HFFc6 (cell line): ENCODE data around the gene ADARB1. TPM values are rescaled to one million over a fixed set of nuclear protein-coding genes. Genes with fewer than 3 reads are reported as not detected.

Experiments used
- DNase-seq: peaks from one replicate; pipeline ENCODE4 v3.0.0-alpha.2; 2018
- H3K27ac Mint-ChIP-seq: 2 replicates; pipeline ENCODE4 v1.8.0; 2020; ENCODE audit warnings: mild to moderate bottlenecking, mixed read lengths
- H3K27me3 Mint-ChIP-seq: 2 replicates; pipeline ENCODE4 v1.8.0; 2021; ENCODE audit warnings: mild to moderate bottlenecking, moderate library complexity, mixed read lengths; ENCODE audit not compliant: insufficient read depth
- H3K36me3 Mint-ChIP-seq: 2 replicates; pipeline ENCODE4 v1.8.0; 2021; ENCODE audit warnings: low read depth, mixed read lengths
- H3K4me1 Mint-ChIP-seq: 2 replicates; pipeline ENCODE4 v1.8.0; 2020; ENCODE audit warnings: low read depth, mixed read lengths
- H3K4me3 Mint-ChIP-seq: 2 replicates; pipeline ENCODE4 v1.8.0; 2020; ENCODE audit warnings: mild to moderate bottlenecking, moderate library complexity, mixed read lengths
- H3K9me3 Mint-ChIP-seq: 2 replicates; pipeline ENCODE4 v1.8.0; 2020; ENCODE audit warnings: mild to moderate bottlenecking, mixed read lengths
- CTCF ChIP-seq: fragments of 200-600 bp; sonication (generic); IDR thresholded peaks from 2 replicates; pipeline ENCODE4 v1.5.0; 2021; ENCODE audit warnings: antibody characterized with exemption, mild to moderate bottlenecking
- total RNA-seq, 6 experiments: library from RNA; stranded (reverse); fragmentation: NEBNext Ultra II Directional; extraction: Animal tissue kit (Norgen Biotek cat#: 25700); gene quantifications; 2 replicates in 1 of 6; 3 replicates in 5 of 6; pipeline ENCODE4 v1.2.3, GENCODE V29; 2021

The ADARB1 gene
- total RNA-seq, 6 experiments from 2014 or later, result 1.7 to 3.2 (median 2.2) TPM

GRCh38 chr21:45124596-45124995 lies 50.2 kb downstream of the ADARB1 start:
- Mint-ChIP-seq H3K4me1 (peaks cover 19% of the 10 kb centered on the region), H3K27me3 (peaks cover 14% of the 10 kb centered on the region)

GRCh38 chr21:45125357-45125756 lies 51.0 kb downstream of the ADARB1 start:
- no peak for DNase-seq
- no peak overlapping the region for H3K27ac Mint-ChIP-seq
- H3K36me3 Mint-ChIP-seq, result no peaks in the 10 kb centered on the region
- no peaks in the 10 kb centered on the region for H3K9me3 Mint-ChIP-seq
- no peak for TF ChIP-seq CTCF
- H3K4me3 Mint-ChIP-seq, result no peak overlapping the region
- H3K27me3 Mint-ChIP-seq, result peaks cover 13% of the 10 kb centered on the region
- H3K4me1 Mint-ChIP-seq, result peaks cover 27% of the 10 kb centered on the region

More at GRCh38 chr21:45124596-45124995, 50.2 kb downstream of the ADARB1 start:
- DNase-seq, result no peak
- Mint-ChIP-seq H3K4me3 (no peak overlapping the region), H3K9me3 (no peaks in the 10 kb centered on the region), H3K27ac (no peak overlapping the region), H3K36me3 (no peaks in the 10 kb centered on the region)
- no peak for TF ChIP-seq CTCF

DNA sequence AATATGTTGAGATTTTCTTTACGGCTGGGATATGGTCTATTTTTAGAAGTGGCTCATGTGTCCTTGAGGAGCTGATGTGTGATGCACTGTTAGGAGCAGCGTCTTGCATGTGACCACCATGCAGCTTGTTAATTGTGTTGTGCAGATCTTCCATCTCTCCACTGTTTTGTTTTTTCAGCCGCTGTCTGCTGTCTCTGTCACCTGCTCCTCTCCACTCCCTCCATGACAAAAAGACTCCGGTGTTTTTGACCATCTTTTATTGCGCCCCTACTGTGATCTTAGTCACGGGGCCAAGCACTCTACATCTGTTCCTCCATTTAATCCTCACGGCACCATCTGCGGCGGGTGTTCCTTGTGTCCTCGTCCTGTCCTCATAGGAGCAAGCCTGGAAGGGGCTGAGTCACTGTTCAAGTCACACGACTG lies 51.8 kb downstream of the ADARB1 start:
- TF ChIP-seq CTCF, result no peak
- Mint-ChIP-seq H3K27me3 (peaks cover 8% of the 10 kb centered on the region), H3K4me3 (no peak overlapping the region), H3K4me1 (peaks cover 35% of the 10 kb centered on the region), H3K27ac (no peak overlapping the region), H3K9me3 (no peaks in the 10 kb centered on the region), H3K36me3 (no peaks in the 10 kb centered on the region)
- no peak for DNase-seq

DNA sequence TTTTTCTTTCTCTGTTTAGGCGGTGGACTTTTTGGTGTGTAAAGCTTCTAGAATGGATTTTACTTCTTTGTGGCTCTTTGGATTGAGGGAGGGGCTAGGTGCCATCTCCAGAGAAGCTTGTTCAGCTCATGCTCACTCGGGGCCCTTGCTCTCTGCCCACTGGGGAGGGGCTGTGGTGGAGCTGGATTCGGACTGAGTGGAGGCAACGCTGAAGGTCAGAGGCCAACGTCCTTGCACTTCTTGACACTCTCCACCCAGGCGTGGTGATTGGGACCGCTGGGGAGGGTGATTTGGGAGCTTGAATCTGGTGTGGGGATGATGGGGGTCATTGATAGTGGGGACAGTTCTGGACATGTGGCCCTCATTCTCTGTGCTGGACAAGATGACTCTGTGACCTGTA lies 52.6 kb downstream of the ADARB1 start:
- H3K36me3 Mint-ChIP-seq, result no peaks in the 10 kb centered on the region
- H3K4me3 Mint-ChIP-seq, result no peak overlapping the region
- H3K27ac Mint-ChIP-seq, result no peak overlapping the region
- no peak for DNase-seq
- peaks cover 4% of the 10 kb centered on the region for H3K27me3 Mint-ChIP-seq
- no peaks in the 10 kb centered on the region for H3K9me3 Mint-ChIP-seq
- peaks cover 39% of the 10 kb centered on the region for H3K4me1 Mint-ChIP-seq
- no peak for TF ChIP-seq CTCF

GRCh38 chr21:45127937-45128336 lies 53.6 kb downstream of the ADARB1 start:
- no peak for DNase-seq
- TF ChIP-seq CTCF, result no peak
- no peak overlapping the region for H3K27ac Mint-ChIP-seq
- H3K4me1 Mint-ChIP-seq, result peaks cover 39% of the 10 kb centered on the region
- H3K27me3 Mint-ChIP-seq, result peaks cover 4% of the 10 kb centered on the region
- H3K4me3 Mint-ChIP-seq, result no peak overlapping the region
- no peaks in the 10 kb centered on the region for H3K36me3 Mint-ChIP-seq
- H3K9me3 Mint-ChIP-seq, result no peaks in the 10 kb centered on the region
